Measurements from ENCODE around the gene NPL. TPM values are rescaled to one million over a fixed set of nuclear protein-coding genes. Genes with fewer than 3 reads are reported as not detected.

NPL gene
- polyA plus RNA-seq, 1 donor from 2014 or later, result 1.2 TPM

DNA sequence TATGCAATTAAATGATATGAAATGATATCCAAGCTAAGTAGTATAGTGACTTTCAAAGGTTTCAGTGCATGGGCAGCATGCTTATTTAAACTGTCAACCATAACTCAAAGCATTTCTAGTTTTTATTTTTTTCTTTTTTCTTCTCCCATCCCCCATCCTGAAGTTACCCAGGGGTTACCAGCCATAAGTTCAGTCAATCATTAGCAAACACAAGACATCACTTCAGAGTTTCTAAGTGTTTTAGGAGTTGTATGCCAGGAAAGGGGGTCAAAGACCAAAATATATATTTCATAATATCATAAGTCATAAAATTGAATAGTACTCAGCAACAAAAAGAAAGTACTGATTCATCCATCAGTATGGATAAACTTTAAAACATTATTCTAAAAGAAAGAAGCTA, 78.3 kb downstream of the NPL start:
- no peak overlapping the region for H2AFZ ChIP-seq (ENCODE audit: low read depth, low read length)
- no peaks in the 10 kb centered on the region for H3K9me3 ChIP-seq (ENCODE audit: low read length)

DNA sequence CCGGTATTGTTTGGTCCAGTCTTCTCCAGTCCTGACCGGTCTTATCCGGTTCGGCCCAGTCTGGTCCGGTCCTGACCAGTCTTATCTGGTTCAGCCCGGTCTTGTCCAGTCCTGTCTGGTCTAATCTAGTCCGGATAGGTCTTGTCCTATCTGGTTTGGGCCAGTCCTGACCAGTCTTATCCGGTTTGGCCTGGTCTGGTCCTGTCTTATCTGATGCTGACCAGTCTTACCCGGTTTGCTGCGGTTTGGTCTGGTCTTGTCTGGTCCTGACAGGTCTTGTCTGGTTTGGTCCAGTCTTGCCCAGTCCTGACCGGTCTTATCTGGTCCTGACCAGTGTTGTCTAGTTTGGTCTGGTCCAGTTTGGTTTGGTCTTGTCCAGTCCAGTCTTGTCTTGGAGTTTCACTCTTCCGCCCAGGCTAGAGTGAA, 79.7 kb downstream of the NPL start:
- H3K79me2 ChIP-seq (replicated peaks; ENCODE audit: insufficient read depth, low read length), result no peaks in the 10 kb centered on the region
- TF ChIP-seq, protein P1, sequence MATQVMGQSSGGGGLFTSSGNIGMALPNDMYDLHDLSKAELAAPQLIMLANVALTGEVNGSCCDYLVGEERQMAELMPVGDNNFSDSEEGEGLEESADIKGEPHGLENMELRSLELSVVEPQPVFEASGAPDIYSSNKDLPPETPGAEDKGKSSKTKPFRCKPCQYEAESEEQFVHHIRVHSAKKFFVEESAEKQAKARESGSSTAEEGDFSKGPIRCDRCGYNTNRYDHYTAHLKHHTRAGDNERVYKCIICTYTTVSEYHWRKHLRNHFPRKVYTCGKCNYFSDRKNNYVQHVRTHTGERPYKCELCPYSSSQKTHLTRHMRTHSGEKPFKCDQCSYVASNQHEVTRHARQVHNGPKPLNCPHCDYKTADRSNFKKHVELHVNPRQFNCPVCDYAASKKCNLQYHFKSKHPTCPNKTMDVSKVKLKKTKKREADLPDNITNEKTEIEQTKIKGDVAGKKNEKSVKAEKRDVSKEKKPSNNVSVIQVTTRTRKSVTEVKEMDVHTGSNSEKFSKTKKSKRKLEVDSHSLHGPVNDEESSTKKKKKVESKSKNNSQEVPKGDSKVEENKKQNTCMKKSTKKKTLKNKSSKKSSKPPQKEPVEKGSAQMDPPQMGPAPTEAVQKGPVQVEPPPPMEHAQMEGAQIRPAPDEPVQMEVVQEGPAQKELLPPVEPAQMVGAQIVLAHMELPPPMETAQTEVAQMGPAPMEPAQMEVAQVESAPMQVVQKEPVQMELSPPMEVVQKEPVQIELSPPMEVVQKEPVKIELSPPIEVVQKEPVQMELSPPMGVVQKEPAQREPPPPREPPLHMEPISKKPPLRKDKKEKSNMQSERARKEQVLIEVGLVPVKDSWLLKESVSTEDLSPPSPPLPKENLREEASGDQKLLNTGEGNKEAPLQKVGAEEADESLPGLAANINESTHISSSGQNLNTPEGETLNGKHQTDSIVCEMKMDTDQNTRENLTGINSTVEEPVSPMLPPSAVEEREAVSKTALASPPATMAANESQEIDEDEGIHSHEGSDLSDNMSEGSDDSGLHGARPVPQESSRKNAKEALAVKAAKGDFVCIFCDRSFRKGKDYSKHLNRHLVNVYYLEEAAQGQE (IDR thresholded peaks at IDR 0.05; ENCODE audit: borderline replicate concordance), result no peak
- TF ChIP-seq POLR2AphosphoS5 (IDR thresholded peaks at IDR 0.05) (peak; percentile 10), TAF1 (IDR thresholded peaks at IDR 0.05; ENCODE audit: low read depth) (no peak)
- H3K4me2 ChIP-seq (ENCODE audit: low read length), result no peak overlapping the region
- H3F3A ChIP-seq (ENCODE audit: insufficient read depth, low read length, poor library complexity, severe bottlenecking), result no peaks in the 10 kb centered on the region
- H3K4me3 ChIP-seq (ENCODE audit: low read length), result no peak overlapping the region
- no peaks in the 10 kb centered on the region for H3K9me2 ChIP-seq (ENCODE audit: insufficient read depth, low read length)
- no peak overlapping the region for H2AFZ ChIP-seq (ENCODE audit: low read depth, low read length)
- H3K36me3 ChIP-seq (ENCODE audit: insufficient read depth, low read length), result peaks cover 34% of the 10 kb centered on the region
- no peak overlapping the region for H3K9ac ChIP-seq (ENCODE audit: low read length)
- H4K20me1 ChIP-seq (ENCODE audit: insufficient read depth), result no peaks in the 10 kb centered on the region
- H3K9me3 ChIP-seq (ENCODE audit: low read length), result no peaks in the 10 kb centered on the region
- no peak overlapping the region for H3K27ac ChIP-seq (ENCODE audit: low read length)
- H3K27me3 ChIP-seq (ENCODE audit: insufficient read depth, low read depth, low read length), result no peaks in the 10 kb centered on the region

More for the DNA sequence above, 78.3 kb downstream of the NPL start:
- H3K9ac ChIP-seq (ENCODE audit: low read length), result no peak overlapping the region
- no peak overlapping the region for H3K27ac ChIP-seq (ENCODE audit: low read length)
- H3K79me2 ChIP-seq (replicated peaks; ENCODE audit: insufficient read depth, low read length), result no peaks in the 10 kb centered on the region
- H3F3A ChIP-seq (ENCODE audit: insufficient read depth, low read length, poor library complexity, severe bottlenecking), result no peaks in the 10 kb centered on the region
- peaks cover 28% of the 10 kb centered on the region for H3K36me3 ChIP-seq (ENCODE audit: insufficient read depth, low read length)
- no peak overlapping the region for H3K4me3 ChIP-seq (ENCODE audit: low read length)
- H4K20me1 ChIP-seq (ENCODE audit: insufficient read depth), result no peaks in the 10 kb centered on the region
- TF ChIP-seq, protein P2, sequence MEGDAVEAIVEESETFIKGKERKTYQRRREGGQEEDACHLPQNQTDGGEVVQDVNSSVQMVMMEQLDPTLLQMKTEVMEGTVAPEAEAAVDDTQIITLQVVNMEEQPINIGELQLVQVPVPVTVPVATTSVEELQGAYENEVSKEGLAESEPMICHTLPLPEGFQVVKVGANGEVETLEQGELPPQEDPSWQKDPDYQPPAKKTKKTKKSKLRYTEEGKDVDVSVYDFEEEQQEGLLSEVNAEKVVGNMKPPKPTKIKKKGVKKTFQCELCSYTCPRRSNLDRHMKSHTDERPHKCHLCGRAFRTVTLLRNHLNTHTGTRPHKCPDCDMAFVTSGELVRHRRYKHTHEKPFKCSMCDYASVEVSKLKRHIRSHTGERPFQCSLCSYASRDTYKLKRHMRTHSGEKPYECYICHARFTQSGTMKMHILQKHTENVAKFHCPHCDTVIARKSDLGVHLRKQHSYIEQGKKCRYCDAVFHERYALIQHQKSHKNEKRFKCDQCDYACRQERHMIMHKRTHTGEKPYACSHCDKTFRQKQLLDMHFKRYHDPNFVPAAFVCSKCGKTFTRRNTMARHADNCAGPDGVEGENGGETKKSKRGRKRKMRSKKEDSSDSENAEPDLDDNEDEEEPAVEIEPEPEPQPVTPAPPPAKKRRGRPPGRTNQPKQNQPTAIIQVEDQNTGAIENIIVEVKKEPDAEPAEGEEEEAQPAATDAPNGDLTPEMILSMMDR (IDR thresholded peaks at IDR 0.05; ENCODE audit: poor library complexity, severe bottlenecking), result no peak
- TF ChIP-seq POLR2AphosphoS5 (IDR thresholded peaks at IDR 0.05), result no peak
- H3K4me2 ChIP-seq (ENCODE audit: low read length), result no peak overlapping the region
- H3K27me3 ChIP-seq (ENCODE audit: insufficient read depth, low read depth, low read length), result no peaks in the 10 kb centered on the region
- H3K9me2 ChIP-seq (ENCODE audit: insufficient read depth, low read length), result no peaks in the 10 kb centered on the region

DNA sequence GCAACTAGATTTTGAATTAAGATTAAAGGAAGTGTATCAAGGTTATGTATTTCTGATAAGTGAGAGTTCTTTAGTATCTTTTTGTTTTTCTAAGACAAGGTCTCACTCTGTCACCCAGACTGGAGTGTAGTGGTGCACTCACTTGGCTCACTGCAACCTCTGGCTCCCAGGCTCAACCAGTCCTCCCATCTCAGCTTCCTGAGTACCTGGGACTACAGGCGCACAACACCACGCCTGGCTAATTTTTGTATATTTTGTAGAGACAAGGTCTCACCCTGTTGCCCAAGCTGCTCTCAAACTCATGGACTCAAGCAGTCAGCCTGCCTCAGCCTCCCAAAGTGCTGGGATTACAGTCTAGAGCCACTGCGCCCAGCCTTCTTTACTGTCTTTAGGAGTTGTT, 83.3 kb downstream of the NPL start:
- Histone ChIP-seq H3K79me2 (replicated peaks; ENCODE audit: insufficient read depth, low read length) (no peaks in the 10 kb centered on the region), H3K9me3 (ENCODE audit: low read length) (no peaks in the 10 kb centered on the region), H3F3A (ENCODE audit: insufficient read depth, low read length, poor library complexity, severe bottlenecking) (no peaks in the 10 kb centered on the region), H3K9ac (ENCODE audit: low read length) (no peak overlapping the region), H4K20me1 (ENCODE audit: insufficient read depth) (no peaks in the 10 kb centered on the region), H3K27me3 (ENCODE audit: insufficient read depth, low read depth, low read length) (no peaks in the 10 kb centered on the region), H3K36me3 (ENCODE audit: insufficient read depth, low read length) (peaks cover 43% of the 10 kb centered on the region), H3K4me2 (ENCODE audit: low read length) (no peak overlapping the region), H3K4me3 (ENCODE audit: low read length) (no peak overlapping the region), H3K9me2 (ENCODE audit: insufficient read depth, low read length) (no peaks in the 10 kb centered on the region), H2AFZ (ENCODE audit: low read depth, low read length) (no peak overlapping the region), H3K27ac (ENCODE audit: low read length) (no peak overlapping the region)
- TF ChIP-seq SMC3 (conservative IDR thresholded peaks at IDR 0.05; ENCODE audit: poor library complexity), result no peak
- no peak for TF ChIP-seq POLR2AphosphoS5 (IDR thresholded peaks at IDR 0.05)
- no peak for TF ChIP-seq EZH2 (IDR thresholded peaks at IDR 0.05; ENCODE audit: borderline replicate concordance, insufficient read depth, low read length, poor library complexity, severe bottlenecking)
- no peak for TF ChIP-seq EP300 (conservative IDR thresholded peaks at IDR 0.05; ENCODE audit: poor library complexity, severe bottlenecking)
- TF ChIP-seq, protein P1 (IDR thresholded peaks at IDR 0.05; ENCODE audit: borderline replicate concordance), result no peak
- TF ChIP-seq RAD21 (conservative IDR thresholded peaks at IDR 0.05), result no peak
- TF ChIP-seq, protein P2 (IDR thresholded peaks at IDR 0.05; ENCODE audit: poor library complexity, severe bottlenecking), result no peak
- TF ChIP-seq MXI1 (conservative IDR thresholded peaks at IDR 0.05; ENCODE audit: poor library complexity, severe bottlenecking), result no peak
- TF ChIP-seq TAF1 (IDR thresholded peaks at IDR 0.05; ENCODE audit: low read depth), result no peak
